GM23248 (cell line): ENCODE data around the gene KLHL22. TPM values are rescaled to one million over a fixed set of nuclear protein-coding genes. Genes with fewer than 3 reads are reported as not detected.
"Not testable (repeated sequence)": the region's sequence is repeated elsewhere in the genome, so short reads cannot be mapped to it uniquely, and the experiment has no call there.

Source experiments
- DNase-seq: peaks from one replicate; pipeline ENCODE4 v3.0.0-alpha.2; 2015
- H2AFZ ChIP-seq: fragments of 200-600 bp; sonication (generic); 2 replicates; pipeline ENCODE4 v1.6.1; 2016; ENCODE audit warnings: antibody characterized with exemption
- H3F3A ChIP-seq: fragments of 200-600 bp; sonication (generic); 2 replicates; pipeline ENCODE4 v1.6.1; 2016; ENCODE audit warnings: mild to moderate bottlenecking, antibody characterized with exemption, mixed run types; ENCODE audit not compliant: insufficient read depth
- H3K27ac ChIP-seq: fragments of 200-600 bp; sonication (generic); 2 replicates; pipeline ENCODE4 v1.5.1; 2016; ENCODE audit warnings: mild to moderate bottlenecking
- H3K27me3 ChIP-seq: fragments of 200-600 bp; sonication (generic); replicated peaks from 2 replicates; pipeline ENCODE4 v1.6.1; 2016; ENCODE audit warnings: mild to moderate bottlenecking; ENCODE audit not compliant: insufficient read depth
- H3K36me3 ChIP-seq: fragments of 200-600 bp; sonication (generic); 2 replicates; pipeline ENCODE4 v1.6.1; 2016; ENCODE audit warnings: low read depth, mild to moderate bottlenecking
- H3K4me1 ChIP-seq: fragments of 200-600 bp; sonication (generic); 2 replicates; pipeline ENCODE4 v1.6.1; 2016; ENCODE audit warnings: mild to moderate bottlenecking; ENCODE audit not compliant: insufficient read depth
- H3K4me2 ChIP-seq: fragments of 200-600 bp; sonication (generic); one replicate; pipeline ENCODE4 v1.6.1; 2016; ENCODE audit warnings: mild to moderate bottlenecking; ENCODE audit not compliant: unreplicated experiment
- H3K4me3 ChIP-seq: fragments of 200-600 bp; sonication (generic); 2 replicates; pipeline ENCODE4 v1.5.1; 2016; ENCODE audit warnings: mild to moderate bottlenecking
- H3K79me2 ChIP-seq: fragments of 200-600 bp; sonication (generic); 2 replicates; pipeline ENCODE4 v1.6.1; 2016; ENCODE audit warnings: mild to moderate bottlenecking; ENCODE audit not compliant: insufficient read depth
- H3K9ac ChIP-seq: fragments of 200-600 bp; sonication (generic); 2 replicates; pipeline ENCODE4 v1.6.1; 2016; ENCODE audit warnings: mild to moderate bottlenecking
- H3K9me2 ChIP-seq: fragments of 200-600 bp; sonication (generic); 2 replicates; pipeline ENCODE4 v1.6.1; 2016; ENCODE audit warnings: mixed run types, mild to moderate bottlenecking, moderate library complexity; ENCODE audit not compliant: insufficient read depth
- H3K9me3 ChIP-seq: fragments of 200-600 bp; sonication (generic); one replicate; pipeline ENCODE4 v1.6.1; 2017; ENCODE audit warnings: low read depth
- H4K20me1 ChIP-seq: fragments of 200-600 bp; sonication (generic); 2 replicates; pipeline ENCODE4 v1.6.0; 2016; ENCODE audit not compliant: insufficient read depth
- EZH2 ChIP-seq: fragments of 200-600 bp; sonication (generic); IDR thresholded peaks from 2 replicates; pipeline ENCODE4 v1.6.1; 2018; ENCODE audit warnings: antibody characterized with exemption, mild to moderate bottlenecking; ENCODE audit not compliant: insufficient read depth, poor library complexity, severe bottlenecking
- EZH2phosphoT487 ChIP-seq: fragments of 200-600 bp; sonication (generic); IDR thresholded peaks from 2 replicates; pipeline ENCODE4 v1.6.1; 2018; ENCODE audit warnings: antibody characterized with exemption, moderate library complexity, mild to moderate bottlenecking, low read depth; ENCODE audit not compliant: insufficient read depth
- WGBS, 2 experiments: methylation state at CpG; one replicate each; pipeline ENCODE4 v1.1.6; 2015 to 2017; ENCODE audit warnings: low lambda C conversion rate in 2 of 2, low coverage in 1 of 2; ENCODE audit errors: missing lambda C conversion rate in 2 of 2; 5-methylcytosine and 5-hydroxymethylcytosine counted together
- in situ Hi-C: fragments of 300-500 bp; cut with MboI; formaldehyde crosslinking; loops from 2 replicates; pipeline ENCODE4 v1.15.0; 2020
- polyA plus RNA-seq: library from polyadenylated mRNA; unstranded; fragments of >200 nt; fragmentation: Nextera tagmentation; extraction: Ambion mirVana; gene quantifications from 2 replicates; pipeline ENCODE4 v1.2.1, GENCODE V29; 2016
- total RNA-seq: library from RNA; depleted of rRNA; stranded (reverse); fragments of >200 nt; shearing (Covaris generic); gene quantifications from 2 replicates; pipeline ENCODE4 v1.2.3, GENCODE V29; 2014

The KLHL22 gene
- total and polyA plus RNA-seq, 2 experiments from 2014 or later = 19.0 to 41.3 TPM

DNA sequence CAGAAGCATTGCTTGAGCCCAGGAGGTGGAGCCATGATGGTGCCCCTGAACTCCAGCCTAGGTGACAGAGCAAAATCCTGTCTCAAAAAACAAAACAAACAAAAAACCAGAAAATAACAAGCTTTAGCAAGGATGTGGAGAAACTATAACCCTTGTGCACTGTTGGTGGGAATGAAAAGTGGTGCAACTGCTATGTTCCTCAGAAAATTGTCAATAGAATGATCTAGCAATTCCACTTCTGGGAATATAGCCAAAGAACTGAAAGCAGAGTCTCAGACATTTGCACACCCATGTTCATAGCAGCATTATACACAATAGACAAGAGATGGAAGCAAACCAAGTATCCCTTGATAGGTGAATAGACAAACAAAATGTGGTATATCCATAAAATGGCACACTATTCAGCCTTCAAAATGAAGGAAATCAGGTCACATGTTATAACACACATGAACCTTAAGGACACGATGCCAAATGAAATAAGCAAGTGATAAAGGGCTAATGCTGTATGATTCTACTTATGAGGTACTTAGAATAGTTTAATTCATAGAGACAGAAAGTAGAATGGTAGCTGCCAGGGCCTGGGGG lies 15.9 kb downstream of the KLHL22 start:
- Histone ChIP-seq H3K4me1 (no peaks in the 10 kb centered on the region), H4K20me1 (no peaks in the 10 kb centered on the region), H3F3A (peaks cover 4% of the 10 kb centered on the region; the same call in 1 of the 2 replicates), H3K9me3 (no peaks in the 10 kb centered on the region), H3K36me3 (no peaks in the 10 kb centered on the region), H3K79me2 (peaks cover 58% of the 10 kb centered on the region), H3K9me2 (no peaks in the 10 kb centered on the region), H3K4me3 (no peak overlapping the region), H2AFZ (no peak overlapping the region), H3K27ac (no peak overlapping the region), H3K9ac (no peak overlapping the region), H3K4me2 (no peak overlapping the region), H3K27me3 (no peaks in the 10 kb centered on the region)
- WGBS, 2 experiments = 97 to 100% methylated on average over 1 of the region's 1 CpG
- in situ Hi-C loops = no loop called here
- DNase-seq = no peak
- TF ChIP-seq EZH2phosphoT487 (no peak), EZH2 (no peak)

DNA sequence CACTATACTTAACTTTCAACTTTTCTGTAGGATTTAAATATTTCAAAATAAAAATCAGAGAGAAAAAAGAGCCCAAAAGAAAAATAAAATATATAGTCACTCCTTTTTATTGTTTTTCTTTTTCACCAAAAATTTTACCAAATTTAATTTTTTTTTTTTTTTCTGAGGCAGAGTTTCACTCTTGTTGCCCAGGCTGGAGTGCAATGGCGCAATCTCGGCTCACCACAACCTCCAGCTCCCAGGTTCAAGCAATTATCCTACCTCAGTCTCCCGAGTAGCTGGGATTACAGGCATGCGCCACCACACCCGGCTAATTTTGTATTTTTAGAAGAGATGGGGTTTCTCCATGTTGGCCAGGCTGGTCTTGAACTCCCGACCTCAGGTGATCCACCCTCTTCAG lies 17.5 kb downstream of the KLHL22 start:
- H3K36me3 ChIP-seq, H3K9ac ChIP-seq, H4K20me1 ChIP-seq, H3K9me3 ChIP-seq, in situ Hi-C loops, H3F3A ChIP-seq, H3K27me3 ChIP-seq, H3K4me2 ChIP-seq, H3K27ac ChIP-seq, H3K4me1 ChIP-seq, DNase-seq, H2AFZ ChIP-seq, H3K9me2 ChIP-seq, H3K4me3 ChIP-seq: not testable (repeated sequence)
- peaks cover 41% of the 10 kb centered on the region for H3K79me2 ChIP-seq
- 92 to 96% methylated on average over 5 to 6 of the region's 6 CpGs for WGBS, 2 experiments

DNA sequence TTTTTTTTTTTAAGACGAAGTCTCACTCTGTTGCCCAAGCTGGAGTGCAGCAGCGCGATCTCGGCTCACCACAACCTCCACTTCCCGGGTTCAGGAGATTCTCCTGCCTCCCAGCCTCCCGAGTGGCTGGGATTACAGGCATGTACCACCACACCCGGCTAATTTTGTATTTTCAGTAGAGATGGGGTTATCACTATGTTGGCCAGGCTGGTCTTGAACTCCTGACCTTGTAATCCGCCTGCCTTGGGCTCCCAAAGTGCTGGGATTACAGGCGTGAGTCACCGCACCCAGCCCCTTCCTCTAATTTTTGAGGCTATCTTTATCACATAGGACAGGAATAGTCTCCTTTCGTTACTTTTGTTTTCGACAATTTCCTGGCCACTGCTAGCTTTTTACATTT lies 20.0 kb downstream of the KLHL22 start:
- in situ Hi-C loops, H3K9ac ChIP-seq, H3K4me3 ChIP-seq, H3K9me2 ChIP-seq, H3F3A ChIP-seq, H3K27ac ChIP-seq, H3K4me1 ChIP-seq, H2AFZ ChIP-seq, H3K36me3 ChIP-seq, H3K27me3 ChIP-seq, DNase-seq, H3K9me3 ChIP-seq, H4K20me1 ChIP-seq, H3K4me2 ChIP-seq: not testable (repeated sequence)
- 92 to 97% methylated on average over 11 to 12 of the region's 12 CpGs for WGBS, 2 experiments
- peaks cover 21% of the 10 kb centered on the region for H3K79me2 ChIP-seq

DNA sequence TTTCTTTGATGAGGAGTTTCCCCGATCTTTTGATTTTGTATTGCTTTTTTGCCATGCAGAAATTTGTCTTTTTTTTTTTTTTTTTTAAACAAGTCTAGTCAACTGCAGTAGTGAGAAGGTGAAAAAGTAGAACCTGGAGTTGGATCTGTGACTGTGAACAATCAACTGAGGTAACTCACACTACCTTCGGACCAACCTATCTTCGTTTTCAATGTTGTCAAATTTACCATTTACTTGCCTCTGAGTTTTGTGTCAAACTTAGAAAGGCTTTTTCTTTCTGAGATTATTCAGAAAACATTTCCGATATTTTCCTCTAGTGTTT lies 20.5 kb downstream of the KLHL22 start:
- 0 out of 2 replicates have a peak, but pooled peaks cover 3% of the 10 kb centered on the region for H3K36me3 ChIP-seq
- H3F3A ChIP-seq = no peaks in the 10 kb centered on the region
- H3K27me3 ChIP-seq = no peaks in the 10 kb centered on the region
- no peaks in the 10 kb centered on the region for H3K4me1 ChIP-seq
- TF ChIP-seq EZH2 = no peak
- TF ChIP-seq EZH2phosphoT487 = no peak
- no peak overlapping the region for H3K27ac ChIP-seq
- H3K79me2 ChIP-seq = peaks cover 16% of the 10 kb centered on the region
- no peak for DNase-seq
- no peak overlapping the region for H2AFZ ChIP-seq
- H3K9ac ChIP-seq = no peak overlapping the region
- H3K4me3 ChIP-seq = no peak overlapping the region
- WGBS, 2 experiments = 92 to 98% methylated on average over 4 of the region's 4 CpGs
- no peak overlapping the region for H3K4me2 ChIP-seq
- H3K9me2 ChIP-seq = no peaks in the 10 kb centered on the region
- in situ Hi-C loops = no loop called here
- no peaks in the 10 kb centered on the region for H3K9me3 ChIP-seq
- H4K20me1 ChIP-seq = no peaks in the 10 kb centered on the region

DNA sequence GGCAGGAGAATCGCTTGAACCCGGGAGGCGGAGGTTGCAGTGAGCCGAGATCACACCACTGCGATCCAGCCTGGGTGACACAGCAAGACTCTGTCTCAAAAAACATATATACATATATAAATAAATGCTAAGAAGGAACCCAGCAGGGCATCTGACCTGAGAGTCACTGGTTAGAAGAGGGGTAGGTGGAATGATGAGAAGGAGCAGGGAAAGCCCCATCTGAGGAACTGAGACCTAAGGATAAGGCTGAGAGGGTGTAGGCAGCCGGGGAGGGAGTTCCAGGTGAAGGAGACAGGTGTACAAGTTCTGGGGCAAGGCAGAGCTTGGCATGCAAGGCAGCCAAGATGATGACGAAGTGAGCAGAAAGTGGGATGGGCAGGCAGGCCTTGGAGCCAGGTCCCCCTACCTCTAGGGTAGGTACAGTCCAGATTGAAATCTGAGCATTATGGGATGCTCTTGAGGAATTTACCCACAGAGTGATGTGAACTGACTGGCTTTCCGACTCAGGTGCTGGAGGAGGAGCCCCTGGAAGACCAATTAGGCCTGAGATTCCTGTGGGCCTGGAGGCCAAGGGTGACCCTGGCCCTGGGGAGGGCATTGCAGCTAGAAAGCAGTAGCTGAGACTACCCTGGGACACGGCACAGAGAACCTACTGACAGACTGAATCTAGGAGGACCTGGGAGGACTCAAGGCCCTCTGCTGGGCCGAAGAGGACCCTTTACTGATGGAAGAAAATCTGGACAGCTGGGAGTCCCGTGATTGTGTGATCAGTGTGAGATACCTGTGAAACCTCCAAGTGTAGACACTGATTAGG lies 22.8 kb downstream of the KLHL22 start:
- 86% methylated on average over 11 of the region's 11 CpGs for WGBS, 2 experiments
- H4K20me1 ChIP-seq = no peaks in the 10 kb centered on the region
- no peaks in the 10 kb centered on the region for H3K9me3 ChIP-seq
- no peak for TF ChIP-seq EZH2phosphoT487
- TF ChIP-seq EZH2 = no peak
- H3K79me2 ChIP-seq = peaks cover 8% of the 10 kb centered on the region
- no peak for DNase-seq
- H3K4me2 ChIP-seq = no peak overlapping the region
- no peak overlapping the region for H3K4me3 ChIP-seq
- no peaks in the 10 kb centered on the region for H3K9me2 ChIP-seq
- H2AFZ ChIP-seq = no peak overlapping the region
- no peaks in the 10 kb centered on the region for H3K4me1 ChIP-seq
- in situ Hi-C loops = no loop called here
- no peaks in the 10 kb centered on the region for H3K27me3 ChIP-seq
- H3K36me3 ChIP-seq = 0 out of 2 replicates have a peak, but pooled peaks cover 11% of the 10 kb centered on the region
- no peaks in the 10 kb centered on the region for H3F3A ChIP-seq
- no peak overlapping the region for H3K9ac ChIP-seq
- H3K27ac ChIP-seq = no peak overlapping the region
